Cerebellar nuclear complex (tissue), 1 donor: Measurements from ENCODE around the gene NEK5.
"Not testable (repeated sequence)": the region's sequence is repeated elsewhere in the genome, so short reads cannot be mapped to it uniquely, and the experiment has no call there.

ENCODE experiments used
- DNase-seq, 2 experiments: peaks; one replicate each; lab custom pipeline; 2025; lab: John Stamatoyannopoulos, UW

NEK5 gene

DNA sequence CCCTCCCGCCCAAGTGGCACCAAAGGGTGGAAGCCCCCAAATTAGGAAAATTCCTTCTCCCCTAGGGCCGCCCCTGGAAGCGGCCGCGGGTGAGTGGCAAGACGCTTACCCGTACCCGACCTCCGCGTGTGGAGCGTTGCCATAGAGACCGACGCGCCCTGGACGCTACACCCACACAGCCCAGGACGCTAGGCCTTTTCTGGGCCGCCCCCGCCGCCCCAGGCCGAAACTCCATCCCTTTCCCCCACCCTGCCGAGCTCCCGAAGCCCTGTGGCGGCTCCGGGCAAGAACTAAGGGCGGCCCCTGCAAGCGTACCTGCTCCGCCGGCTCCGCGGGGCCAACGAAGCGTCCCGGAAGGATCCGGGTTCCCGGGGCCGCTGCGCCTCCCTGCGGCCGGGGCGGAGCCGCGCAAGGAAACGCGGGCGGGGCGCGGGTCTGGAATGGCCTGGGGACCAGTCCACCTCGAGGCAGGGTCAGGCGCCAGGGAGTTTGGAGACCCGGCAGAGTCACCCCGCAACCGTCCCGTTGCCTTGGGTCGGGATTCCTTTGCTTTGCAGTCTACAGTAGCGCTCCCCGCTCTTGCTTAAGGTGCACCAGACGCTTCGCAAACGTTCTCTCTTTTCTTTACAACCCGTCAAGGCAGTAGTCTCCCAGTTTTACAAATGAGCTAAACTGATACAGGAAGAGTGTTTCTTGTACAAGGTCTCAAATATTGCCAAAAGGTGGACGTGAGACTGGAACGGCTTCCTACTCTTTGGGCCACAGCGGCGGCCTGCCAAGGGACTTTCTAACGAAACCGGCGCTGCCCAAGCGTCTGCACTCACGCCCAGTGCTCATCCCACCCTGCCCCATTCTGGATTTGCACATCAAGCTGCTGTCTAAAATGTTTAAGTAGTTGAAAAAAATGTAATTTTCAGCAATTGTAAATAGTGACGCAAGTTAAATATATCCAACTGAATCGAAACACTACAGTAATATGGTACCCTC lies at the start of gene NEK5:
NEK5 (minus strand) TSS at position 360 of the 987 bp plus-strand sequence. CDS start 1,591 bp downstream, outside the sequence.
- DNase-seq = no peak

DNA sequence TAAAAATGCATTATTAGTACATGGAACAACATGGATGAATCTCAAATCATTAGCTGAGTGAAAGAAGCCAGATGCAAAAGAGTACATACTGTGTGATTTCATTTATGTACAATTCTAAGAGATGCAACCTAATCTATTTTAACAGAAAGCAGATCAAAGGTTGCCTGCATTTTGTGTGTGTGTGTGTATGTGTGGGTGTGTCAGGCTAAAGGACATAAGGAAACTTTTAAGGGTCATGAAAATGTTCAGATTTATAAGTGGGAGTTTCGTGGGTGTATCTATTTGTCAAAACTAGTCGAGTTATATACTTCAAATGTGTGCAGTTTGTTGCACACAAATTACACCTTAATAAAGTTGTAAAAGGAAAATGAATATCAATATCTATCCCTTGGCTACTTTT lies 48.4 kb upstream of the NEK5 start:
- no peak for DNase-seq

GRCh38 chr13:52173970-52174369 lies 45.1 kb upstream of the NEK5 start:
- not testable (repeated sequence) for DNase-seq

DNA sequence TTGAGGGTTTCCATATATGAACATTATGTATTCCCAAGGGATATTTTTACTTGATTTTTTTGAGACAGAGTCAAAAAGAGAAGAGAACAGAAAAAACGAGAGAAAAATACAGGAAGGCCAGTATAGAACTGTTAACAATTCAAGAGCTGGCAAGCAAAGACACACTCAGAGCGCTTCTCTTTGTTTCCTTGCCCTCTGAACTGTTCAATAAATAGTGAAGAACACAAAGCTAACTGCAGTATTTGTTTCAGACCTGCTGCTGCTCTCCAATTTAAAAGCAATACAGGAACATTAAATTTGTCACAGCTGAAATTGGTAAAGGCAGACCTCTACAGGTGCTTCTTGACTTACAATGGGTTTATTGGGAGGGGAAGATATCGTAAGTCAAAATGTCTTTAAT lies 44.5 kb upstream of the NEK5 start:
- DNase-seq = no peak

- DNase-seq = not testable (repeated sequence)
Observed at GRCh38 chr13:52171686-52172085, 42.8 kb upstream of the NEK5 start.

DNA sequence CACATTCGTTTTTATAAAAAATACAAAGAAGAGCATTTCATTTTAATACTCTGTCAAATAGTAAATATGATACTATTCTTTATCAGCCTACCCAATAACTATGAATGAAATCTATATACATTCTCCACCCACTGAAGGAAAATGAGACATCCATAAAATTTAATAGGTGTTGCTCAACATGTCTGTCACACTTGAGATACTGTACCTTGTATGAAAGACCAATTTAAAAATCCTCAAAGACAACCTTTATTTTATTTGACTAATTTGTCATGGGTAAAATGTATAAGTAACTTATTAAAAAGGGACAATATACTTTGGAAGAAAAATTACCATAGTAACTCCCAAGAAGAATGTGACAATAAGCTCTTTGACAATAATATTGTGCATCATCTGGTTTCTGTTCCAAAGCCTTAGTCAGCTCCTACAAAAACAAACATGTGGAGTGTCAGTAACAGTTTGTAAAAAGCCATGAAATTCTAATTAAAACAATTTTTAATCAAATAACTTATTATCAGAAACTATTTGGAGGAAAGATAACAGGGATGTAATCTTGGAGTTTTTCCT lies 42.0 kb upstream of the NEK5 start:
- DNase-seq = not testable (repeated sequence)

- DNase-seq = no peak
Observed at GRCh38 chr13:52169839-52170238, 41.0 kb upstream of the NEK5 start.

- no peak for DNase-seq
Observed at GRCh38 chr13:52165411-52165810, 36.5 kb upstream of the NEK5 start.

- DNase-seq = no peak
Observed at GRCh38 chr13:52164989-52165388, 36.1 kb upstream of the NEK5 start.

- not testable (repeated sequence) for DNase-seq
Observed at GRCh38 chr13:52163878-52164277, 35.0 kb upstream of the NEK5 start.

DNA sequence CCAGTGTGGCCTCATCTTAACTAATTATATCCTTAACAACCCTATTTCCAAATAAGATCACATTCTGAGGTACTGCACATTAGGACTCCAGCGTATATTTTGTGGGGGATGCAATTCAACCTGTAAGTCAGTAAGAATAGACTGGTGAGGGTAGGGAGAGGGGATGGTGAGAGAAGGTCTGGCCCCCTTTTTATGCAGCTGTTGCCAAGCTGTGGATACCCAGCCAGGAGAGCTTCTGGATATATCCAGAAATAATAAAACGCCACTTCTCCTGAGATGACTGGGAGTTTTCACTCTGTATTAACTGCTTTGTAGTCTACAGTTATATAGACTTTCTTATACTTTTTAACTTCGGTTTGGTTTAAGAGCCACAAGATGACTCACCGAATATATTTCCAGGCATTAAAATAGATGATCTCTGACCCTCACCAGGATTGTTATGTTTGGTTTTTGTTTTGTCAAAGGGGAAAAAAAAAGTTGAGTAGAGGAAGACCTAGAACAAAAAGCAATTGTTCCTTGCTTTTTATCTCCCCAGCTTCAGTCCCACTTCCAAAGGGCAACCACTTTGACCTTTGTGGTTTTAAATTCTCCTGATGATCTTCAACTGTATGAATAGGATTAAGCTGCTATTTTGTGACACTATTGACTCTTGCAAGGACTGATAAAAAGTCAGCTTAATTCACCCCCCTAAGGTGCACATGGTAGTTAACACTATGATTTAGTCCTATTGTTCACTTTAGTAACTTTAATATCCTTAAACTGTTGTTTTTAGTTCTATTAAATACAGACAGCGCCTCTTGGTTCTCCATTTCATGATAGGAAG lies 33.6 kb upstream of the NEK5 start:
- DNase-seq = no peak

DNA sequence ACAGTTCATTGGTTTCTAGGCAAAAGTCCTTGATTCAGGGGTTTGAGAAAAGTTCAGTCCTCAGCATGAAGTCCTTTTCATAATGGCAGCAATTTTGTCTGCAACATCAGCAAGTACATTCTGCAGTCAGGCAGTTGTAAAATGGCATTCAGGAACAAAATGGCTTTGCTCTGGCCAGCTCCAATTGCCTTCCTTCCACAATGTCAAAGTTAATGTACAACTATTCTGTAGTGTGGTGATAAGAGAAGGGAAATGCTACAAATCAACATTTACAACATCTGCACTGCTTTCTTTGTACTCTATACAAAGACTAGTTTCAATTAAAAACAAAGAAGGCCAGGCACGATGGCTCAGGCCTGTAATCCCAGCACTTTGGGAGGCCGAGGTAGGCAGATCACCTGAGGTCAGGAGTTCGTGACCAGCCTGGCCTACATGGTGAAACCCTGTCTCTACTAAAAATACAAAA lies 32.3 kb upstream of the NEK5 start:
- no peak for DNase-seq

DNA sequence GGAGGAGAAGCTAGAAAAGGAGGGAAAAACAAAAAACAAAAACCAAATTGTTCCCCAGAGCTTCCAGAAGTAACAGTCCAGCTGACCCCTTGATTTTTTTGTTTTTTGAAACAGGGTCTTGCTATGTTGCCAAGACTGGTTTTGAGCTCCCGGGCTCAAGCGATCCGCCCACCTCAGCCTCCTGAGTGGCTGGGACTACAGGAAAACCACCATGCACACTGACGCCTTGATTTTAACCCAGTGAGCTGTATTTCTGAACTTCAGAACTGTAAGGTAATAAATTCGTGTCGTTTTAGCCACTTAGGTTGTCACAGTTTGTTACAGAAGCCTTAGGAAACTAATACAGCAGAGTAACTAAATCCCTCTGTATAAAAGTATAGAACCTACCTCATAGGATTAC lies 31.6 kb upstream of the NEK5 start:
- DNase-seq = no peak

- no peak for DNase-seq
Observed at GRCh38 chr13:52160053-52160452, 31.2 kb upstream of the NEK5 start.

- DNase-seq = no peak
Observed at GRCh38 chr13:52159159-52159982, 30.5 kb upstream of the NEK5 start, which contains the start of gene NEK3. TSS of gene NEK3 (minus strand) at chr13:52159597. CDS start at chr13:52156191, 3,406 bp downstream.

DNA sequence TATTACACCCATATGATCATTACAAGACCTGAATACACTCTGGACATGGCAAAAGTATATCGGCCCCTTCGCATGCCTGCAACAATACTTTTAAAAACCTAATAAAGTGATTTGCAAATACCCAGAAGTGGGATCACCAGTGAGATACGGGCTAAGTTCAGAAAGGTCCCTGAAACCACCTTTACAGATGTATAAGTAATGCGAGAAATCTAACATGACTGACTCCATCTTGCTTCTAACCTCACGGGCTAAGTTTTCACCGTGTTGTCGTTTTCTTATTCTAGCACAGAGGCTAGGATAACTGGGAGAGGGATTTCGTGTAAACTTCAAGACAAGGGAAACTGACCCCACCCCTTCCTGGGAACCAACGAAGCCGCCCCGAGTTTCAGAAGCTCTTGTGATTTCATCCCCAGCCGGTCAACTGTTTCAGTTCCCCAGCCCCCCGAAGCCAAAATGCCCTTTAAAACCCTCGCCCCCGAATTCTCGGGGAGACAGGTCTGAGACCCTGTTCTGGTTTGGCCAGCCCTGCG lies 29.8 kb upstream of the NEK5 start:
- no peak for DNase-seq

DNA sequence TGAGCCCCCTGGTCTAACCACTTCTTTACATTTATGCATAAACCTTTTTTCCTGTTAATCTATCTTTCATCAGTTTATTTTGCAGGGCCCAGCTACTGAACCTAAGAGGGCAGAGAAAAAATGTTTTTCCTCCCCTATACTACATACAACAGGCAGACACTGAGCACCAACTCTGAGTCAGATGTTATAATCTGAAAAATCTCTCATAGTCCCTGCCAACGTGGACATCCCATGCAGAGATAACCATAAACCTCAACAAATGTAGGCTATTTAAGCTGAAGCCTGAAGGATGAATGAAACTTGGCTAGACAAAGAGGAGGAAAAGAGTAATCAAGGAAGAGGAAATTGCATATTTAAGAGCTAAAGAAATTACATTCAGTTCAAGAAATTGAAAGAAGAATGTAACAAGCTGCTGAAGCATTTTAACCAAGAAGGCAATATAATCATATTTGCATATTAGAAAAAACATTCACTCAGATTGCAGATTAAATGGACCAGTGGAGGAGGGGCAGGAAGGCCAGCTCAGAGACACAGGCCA lies 27.9 kb upstream of the NEK5 start:
- DNase-seq = no peak

- DNase-seq = no peak
Observed at GRCh38 chr13:52155177-52155576, 26.3 kb upstream of the NEK5 start.

GRCh38 chr13:52147225-52147624 lies 18.4 kb upstream of the NEK5 start:
- DNase-seq = no peak

- DNase-seq = no peak
Observed at GRCh38 chr13:52141299-52141698, 12.4 kb upstream of the NEK5 start.

DNA sequence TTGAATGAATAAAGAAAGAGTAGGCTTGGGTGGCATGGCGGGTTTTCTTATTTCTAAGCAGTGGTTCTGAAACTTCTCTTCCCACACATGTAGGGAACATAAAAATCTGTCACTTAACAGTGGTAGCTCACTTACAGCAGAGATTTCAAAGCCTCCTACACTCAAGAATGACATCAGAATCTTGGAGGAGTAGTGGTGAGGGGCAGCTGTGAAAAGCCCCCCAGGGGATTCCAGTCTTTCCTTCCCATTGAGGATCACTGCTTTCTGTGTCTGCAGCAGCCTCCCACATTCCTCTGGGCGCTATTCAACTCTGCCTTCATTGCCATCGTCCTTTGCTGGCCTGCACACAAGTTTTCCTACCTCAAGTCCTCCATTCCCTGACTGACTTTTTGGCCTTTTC lies 8.6 kb upstream of the NEK5 start:
- DNase-seq = no peak
